GM12892 (cell line): Measurements from ENCODE around the gene KCNQ5.

Experiments used
- POLR2A ChIP-seq: IDR thresholded peaks from 2 replicates; pipeline ENCODE4 v1.6.1; 2011; ENCODE audit warnings: low read depth, low read length, control low read depth
- POLR2AphosphoS5 ChIP-seq: IDR thresholded peaks from 2 replicates; pipeline ENCODE4 v1.6.1; 2011; ENCODE audit warnings: low read depth, low read length, control low read depth
- TAF1 ChIP-seq: IDR thresholded peaks from 2 replicates; pipeline ENCODE4 v1.6.1; 2011; ENCODE audit warnings: low read depth, mild to moderate bottlenecking, control low read depth, low read length, borderline replicate concordance

DNA sequence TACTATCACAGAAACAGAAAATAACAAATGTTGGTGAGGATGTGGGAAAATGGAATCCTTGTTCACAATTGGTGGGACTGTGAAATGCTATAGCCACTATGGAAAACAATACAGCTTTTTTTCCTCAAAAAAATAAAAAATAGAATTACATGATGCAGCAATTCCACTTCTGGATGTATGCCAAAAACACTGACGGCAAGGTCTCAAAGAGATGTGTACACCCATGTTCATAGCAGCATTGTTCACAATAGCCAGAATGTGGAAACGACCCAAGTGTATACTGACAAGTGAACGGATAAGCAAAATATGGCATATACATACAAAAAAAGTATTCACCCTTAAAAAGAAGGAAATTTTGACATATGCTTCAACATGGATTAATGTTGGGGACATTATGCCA, 390.1 kb downstream of the KCNQ5 start:
- no peak for TF ChIP-seq TAF1
- TF ChIP-seq POLR2A, result no peak
- no peak for TF ChIP-seq POLR2AphosphoS5
